Erythroblast (primary cell): ENCODE data around the gene CHST9.

Experiments
- GATA1 ChIP-seq: IDR thresholded peaks from 2 replicates; pipeline ENCODE4 v1.6.1; 2011; ENCODE audit warnings: low read depth, mild to moderate bottlenecking, control low read depth, low read length, moderate library complexity
- POLR2A ChIP-seq: IDR thresholded peaks from 2 replicates; pipeline ENCODE4 v1.6.1; 2011; ENCODE audit warnings: mild to moderate bottlenecking, low read length

- TF ChIP-seq POLR2A (no peak), GATA1 (no peak)
Measured at GRCh38 chr18:26970637-26971036, 214.5 kb downstream of the CHST9 start.
